Sigmoid colon (tissue), 7 donors: ENCODE measurements around the gene EFHD2. TPM values are rescaled to one million over a fixed set of nuclear protein-coding genes. Genes with fewer than 3 reads are reported as not detected.

Source experiments
- DNase-seq: peaks from one replicate; pipeline ENCODE4 v3.0.0-alpha.2; 2019
- H3K27ac ChIP-seq, 4 donors: fragments of 200-600 bp; sonication (generic); one replicate each; pipeline ENCODE4 v1.5.1; 2016 to 2019; ENCODE audit warnings: mild to moderate bottlenecking in 1 of 4
- H3K27me3 ChIP-seq, 3 donors: fragments of 200-600 bp; sonication (generic); one replicate each; pipeline ENCODE4 v1.5.1; 2019; ENCODE audit warnings: mild to moderate bottlenecking in 1 of 3
- H3K36me3 ChIP-seq, 4 donors: fragments of 200-600 bp; sonication (generic); one replicate each; pipeline ENCODE4 v1.5.1; 2016 to 2019
- H3K4me1 ChIP-seq, 4 donors: fragments of 200-600 bp; sonication (generic); one replicate each; pipeline ENCODE4 v1.5.1; 2017 to 2019
- H3K4me3 ChIP-seq, 4 donors: fragments of 200-600 bp; sonication (generic); one replicate each; pipeline ENCODE4 v1.5.1; 2017 to 2019; ENCODE audit warnings: mild to moderate bottlenecking in 2 of 4, moderate library complexity in 1 of 4
- H3K9me3 ChIP-seq, 4 donors: fragments of 200-600 bp in 3 of 4; sonication (generic) in 3 of 4; one replicate each; pipeline versions ENCODE4 v1.5.1 to v1.6.1; 2013 to 2019
- EP300 ChIP-seq, 4 donors: sonication (generic); formaldehyde crosslinking; IDR thresholded peaks; one replicate each; pipeline ENCODE4 v1.6.1; 2017; ENCODE audit warnings: antibody characterized with exemption in 4 of 4
- POLR2A ChIP-seq, 2 donors: fragments of 450-650 bp; IDR thresholded peaks; one replicate each; pipeline ENCODE4 v1.6.1; 2016; ENCODE audit warnings: antibody characterized with exemption in 2 of 2, mild to moderate bottlenecking in 2 of 2, moderate library complexity in 2 of 2
- POLR2AphosphoS5 ChIP-seq, 4 donors: sonication (generic); formaldehyde crosslinking; IDR thresholded peaks; one replicate each; pipeline ENCODE4 v1.6.1; 2017; ENCODE audit warnings: antibody characterized with exemption in 4 of 4
- WGBS, 2 donors: extraction: QIAGEN DNeasy Blood & Tissue Kit; methylation state at CpG; one replicate each; pipeline ENCODE4 v1.1.7; 2013; 5-methylcytosine and 5-hydroxymethylcytosine counted together
- intact Hi-C: fragments of 100-400 bp; cut with DNase I; formaldehyde crosslinking; loops from one replicate; pipeline ENCODE4 v1.15.1; 2023
- polyA plus RNA-seq, 3 donors: library from polyadenylated mRNA; stranded (reverse); fragments of 200-250 nt; gene quantifications; one replicate each; pipeline ENCODE4 v1.2.3, GENCODE V29; 2013
- total RNA-seq, 4 donors: library from RNA; depleted of rRNA; stranded (reverse); fragments of >200 nt; gene quantifications; one replicate each; pipeline ENCODE4 v1.1.0, GENCODE V29; 2016
- TF ChIP-seq, protein P1 (sequence below), 4 experiments: fragments of 450-650 bp in 3 of 4; fragments of 200-600 bp in 1 of 4; IDR thresholded peaks; one replicate each; pipeline ENCODE4 v1.5.1; 2016 to 2019; ENCODE audit warnings: antibody characterized with exemption in 4 of 4, mild to moderate bottlenecking in 3 of 4, moderate library complexity in 2 of 4
- donor health status: healthy with polysubstance abuse.
- donor health status: Bipolar disorder and iron deficiency.
- donor health status: healthy.

The EFHD2 gene
- total and polyA plus RNA-seq, 7 donors = 32.7 to 181 (median 47.4) TPM

DNA sequence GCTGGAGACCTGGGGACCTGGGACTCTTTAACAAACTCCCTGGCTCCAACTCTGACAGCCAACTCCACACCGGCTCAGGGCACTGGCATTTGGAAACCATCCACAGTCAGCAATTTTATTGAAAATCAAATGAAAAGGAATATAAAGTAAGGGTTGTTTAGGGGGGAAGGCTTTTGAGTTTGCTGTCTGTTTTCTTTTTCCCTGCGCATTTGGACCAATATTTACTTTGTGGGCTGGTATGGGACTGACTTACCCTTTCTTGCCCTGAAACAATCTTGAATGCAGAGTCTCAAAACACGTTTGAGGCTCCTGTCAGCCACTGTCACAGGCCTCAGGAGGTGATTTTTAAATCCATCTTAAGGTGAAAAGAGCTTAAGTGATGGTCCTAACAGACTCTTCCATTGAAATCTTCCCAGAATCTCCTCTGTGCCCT, 15.4 kb upstream of the EFHD2 start:
- WGBS, 2 donors = 12 to 50% methylated on average over 3 of the region's 3 CpGs
- H3K27me3 ChIP-seq = no peaks in the 10 kb centered on the region
- peaks cover 0 to 6% (median 0%) of the 10 kb centered on the region in 4 donors for H3K4me1 ChIP-seq
- intact Hi-C loops = no loop called here
- no peak overlapping the region for H3K27ac ChIP-seq
- no peak for DNase-seq
- no peak overlapping the region for H3K4me3 ChIP-seq
- H3K9me3 ChIP-seq = no peaks in the 10 kb centered on the region
- H3K36me3 ChIP-seq = no peaks in the 10 kb centered on the region
- TF ChIP-seq, protein P1, sequence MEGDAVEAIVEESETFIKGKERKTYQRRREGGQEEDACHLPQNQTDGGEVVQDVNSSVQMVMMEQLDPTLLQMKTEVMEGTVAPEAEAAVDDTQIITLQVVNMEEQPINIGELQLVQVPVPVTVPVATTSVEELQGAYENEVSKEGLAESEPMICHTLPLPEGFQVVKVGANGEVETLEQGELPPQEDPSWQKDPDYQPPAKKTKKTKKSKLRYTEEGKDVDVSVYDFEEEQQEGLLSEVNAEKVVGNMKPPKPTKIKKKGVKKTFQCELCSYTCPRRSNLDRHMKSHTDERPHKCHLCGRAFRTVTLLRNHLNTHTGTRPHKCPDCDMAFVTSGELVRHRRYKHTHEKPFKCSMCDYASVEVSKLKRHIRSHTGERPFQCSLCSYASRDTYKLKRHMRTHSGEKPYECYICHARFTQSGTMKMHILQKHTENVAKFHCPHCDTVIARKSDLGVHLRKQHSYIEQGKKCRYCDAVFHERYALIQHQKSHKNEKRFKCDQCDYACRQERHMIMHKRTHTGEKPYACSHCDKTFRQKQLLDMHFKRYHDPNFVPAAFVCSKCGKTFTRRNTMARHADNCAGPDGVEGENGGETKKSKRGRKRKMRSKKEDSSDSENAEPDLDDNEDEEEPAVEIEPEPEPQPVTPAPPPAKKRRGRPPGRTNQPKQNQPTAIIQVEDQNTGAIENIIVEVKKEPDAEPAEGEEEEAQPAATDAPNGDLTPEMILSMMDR (IDR thresholded peaks at IDR 0.05) = no peak
- TF ChIP-seq POLR2A (IDR thresholded peaks at IDR 0.05) = no peak
- no peak for TF ChIP-seq POLR2AphosphoS5 (IDR thresholded peaks at IDR 0.05)
- no peak for TF ChIP-seq EP300 (IDR thresholded peaks at IDR 0.05)

DNA sequence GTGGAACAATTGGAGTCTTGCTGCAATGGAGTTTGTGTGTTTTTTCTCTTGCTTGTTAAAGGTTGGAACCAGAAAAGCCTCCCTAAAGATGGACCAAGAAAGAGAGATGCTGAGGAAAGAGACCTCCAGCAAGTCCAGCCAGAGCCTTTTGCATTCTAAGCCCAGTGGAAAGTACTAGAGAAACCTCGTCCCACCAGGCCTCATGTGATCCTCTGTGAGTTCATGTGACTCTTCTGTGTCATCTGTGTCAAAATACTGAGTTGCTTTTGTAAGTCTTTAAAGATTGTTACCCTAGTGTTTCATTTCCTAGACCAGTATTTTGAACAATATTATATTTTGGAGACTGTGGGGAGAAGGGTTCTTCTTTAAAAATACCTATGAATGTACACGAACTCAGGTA, 12.5 kb upstream of the EFHD2 start:
- TF ChIP-seq, protein P1 (IDR thresholded peaks at IDR 0.05) = no peak
- TF ChIP-seq POLR2AphosphoS5 (IDR thresholded peaks at IDR 0.05) = no peak
- no peaks in the 10 kb centered on the region for H3K27me3 ChIP-seq
- no peak overlapping the region for H3K4me3 ChIP-seq
- H3K27ac ChIP-seq = no peak overlapping the region
- intact Hi-C loops = no loop called here
- peaks cover 0 to 6% (median 2%) of the 10 kb centered on the region in 4 donors for H3K9me3 ChIP-seq
- no peak for DNase-seq
- no peaks in the 10 kb centered on the region for H3K36me3 ChIP-seq
- H3K4me1 ChIP-seq = peaks cover 0 to 16% (median 5%) of the 10 kb centered on the region in 4 donors
- 92 to 93% methylated on average over 2 of the region's 2 CpGs for WGBS, 2 donors

DNA sequence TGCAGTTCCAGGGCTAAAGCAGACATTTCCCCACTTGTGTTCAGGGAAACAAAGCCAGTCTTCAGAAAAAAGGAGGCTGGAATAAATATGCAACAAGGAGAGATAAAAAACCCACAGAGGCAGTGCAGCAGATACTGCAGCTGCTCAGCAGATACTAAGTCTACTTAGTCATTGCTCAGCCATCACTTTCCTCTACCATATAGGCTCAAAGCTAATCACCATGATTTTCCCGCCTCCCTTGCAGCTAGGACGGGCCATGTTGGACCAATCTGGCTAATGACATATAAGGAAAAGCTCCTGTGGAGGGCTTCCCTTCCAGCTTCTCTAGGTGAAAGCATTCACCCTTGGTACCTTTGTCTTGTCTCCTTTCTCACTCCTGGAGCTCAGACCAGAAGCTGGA, 10.0 kb upstream of the EFHD2 start:
- Histone ChIP-seq H3K9me3 (peaks cover 0 to 6% (median 2%) of the 10 kb centered on the region in 4 donors), H3K4me3 (no peak overlapping the region), H3K36me3 (no peaks in the 10 kb centered on the region), H3K4me1 (peaks cover 0 to 11% (median 5%) of the 10 kb centered on the region in 4 donors), H3K27me3 (no peaks in the 10 kb centered on the region), H3K27ac (no peak overlapping the region)
- intact Hi-C loops = no loop called here
- no peak for DNase-seq
- TF ChIP-seq EP300 (IDR thresholded peaks at IDR 0.05) (no peak), POLR2AphosphoS5 (IDR thresholded peaks at IDR 0.05) (no peak), POLR2A (IDR thresholded peaks at IDR 0.05) (no peak)
- TF ChIP-seq, protein P1 (IDR thresholded peaks at IDR 0.05) = no peak
- WGBS, 2 donors = 97 to 98% methylated on average over 2 of the region's 2 CpGs

DNA sequence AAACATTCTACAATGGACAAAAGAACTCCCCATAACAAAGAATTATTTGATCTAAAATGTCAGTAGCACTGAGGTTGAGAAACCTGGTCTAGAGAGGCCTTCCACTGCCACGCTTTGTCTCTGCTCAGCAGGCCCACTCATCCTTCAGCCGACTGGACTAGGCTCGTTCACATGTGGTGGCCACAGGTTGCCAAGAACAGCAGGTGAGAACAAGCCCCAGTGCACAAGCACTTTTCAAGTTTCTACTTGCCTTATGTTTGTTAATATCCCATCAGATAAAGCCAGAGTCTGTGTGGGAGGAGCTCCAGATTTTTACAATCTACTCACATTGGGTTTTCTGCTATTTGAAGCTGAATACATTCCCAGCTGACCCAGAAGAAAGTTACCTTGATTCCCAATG, 9.1 kb upstream of the EFHD2 start:
- TF ChIP-seq POLR2AphosphoS5 (IDR thresholded peaks at IDR 0.05) = no peak
- 54 to 89% methylated on average over 3 of the region's 3 CpGs for WGBS, 2 donors
- Histone ChIP-seq H3K9me3 (peaks cover 0 to 6% (median 2%) of the 10 kb centered on the region in 4 donors), H3K4me1 (peaks cover 0 to 11% (median 5%) of the 10 kb centered on the region in 4 donors), H3K4me3 (no peak overlapping the region), H3K27ac (no peak overlapping the region), H3K27me3 (no peaks in the 10 kb centered on the region), H3K36me3 (no peaks in the 10 kb centered on the region)
- intact Hi-C loops = no loop called here
- DNase-seq = no peak

DNA sequence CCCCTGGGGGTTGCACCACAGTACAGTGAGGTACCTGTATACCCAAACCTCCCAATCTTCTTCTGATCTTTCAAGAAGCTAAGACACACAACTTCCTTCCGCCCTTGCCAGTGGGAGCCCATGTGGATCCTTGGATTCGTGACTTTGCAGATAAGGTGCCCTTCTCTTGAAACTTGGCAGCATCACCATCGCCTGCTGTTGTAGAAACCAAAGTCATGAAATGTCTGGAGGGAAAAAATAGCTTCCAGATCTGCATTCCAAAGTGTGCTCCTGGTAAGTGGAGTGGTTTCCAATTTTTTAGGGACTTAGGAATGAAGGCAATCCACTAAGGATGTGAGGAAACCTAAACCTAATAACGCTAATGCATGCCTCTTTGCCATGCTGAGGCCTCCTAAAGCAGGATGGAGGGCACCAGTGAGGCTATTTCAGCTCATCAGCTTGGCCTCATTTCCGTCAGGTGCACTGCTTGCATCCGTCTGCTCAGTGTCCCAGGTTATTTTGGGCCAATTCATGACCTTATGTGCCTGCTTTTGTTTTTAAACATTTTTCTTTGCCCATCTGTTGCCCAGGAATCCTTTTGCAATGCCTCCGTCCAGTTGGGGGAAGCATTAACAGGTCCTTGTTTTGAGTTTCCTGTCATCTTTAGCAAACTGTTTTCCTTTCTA, 8.2 kb upstream of the EFHD2 start:
- WGBS, 2 donors = 90 to 93% methylated on average over 7 of the region's 7 CpGs
- no peak for TF ChIP-seq POLR2A (IDR thresholded peaks at IDR 0.05)
- no peak for TF ChIP-seq POLR2AphosphoS5 (IDR thresholded peaks at IDR 0.05)
- TF ChIP-seq, protein P1 (IDR thresholded peaks at IDR 0.05) = no peak
- TF ChIP-seq EP300 (IDR thresholded peaks at IDR 0.05) = no peak
- Histone ChIP-seq H3K36me3 (no peaks in the 10 kb centered on the region), H3K27me3 (no peaks in the 10 kb centered on the region), H3K27ac (peak overlapping the region in 1 of 4 donors; percentile 30), H3K9me3 (peaks cover 0 to 6% (median 2%) of the 10 kb centered on the region in 4 donors), H3K4me1 (peaks cover 0 to 11% (median 5%) of the 10 kb centered on the region in 4 donors), H3K4me3 (no peak overlapping the region)
- intact Hi-C loops = no loop called here
- DNase-seq = no peak
